GM19351 (cell line): ENCODE data around the gene STK17A.
A peak's percentile ranks its signal among the peaks of the same experiment; 100 is the strongest.

Experiments used
- ATAC-seq: cut with Tn5 transposase; IDR thresholded peaks from one replicate; pipeline ENCODE4 v1.9.1; 2021; ENCODE audit warnings: mild to moderate bottlenecking, moderate library complexity; ENCODE audit not compliant: unreplicated experiment

STK17A gene

DNA sequence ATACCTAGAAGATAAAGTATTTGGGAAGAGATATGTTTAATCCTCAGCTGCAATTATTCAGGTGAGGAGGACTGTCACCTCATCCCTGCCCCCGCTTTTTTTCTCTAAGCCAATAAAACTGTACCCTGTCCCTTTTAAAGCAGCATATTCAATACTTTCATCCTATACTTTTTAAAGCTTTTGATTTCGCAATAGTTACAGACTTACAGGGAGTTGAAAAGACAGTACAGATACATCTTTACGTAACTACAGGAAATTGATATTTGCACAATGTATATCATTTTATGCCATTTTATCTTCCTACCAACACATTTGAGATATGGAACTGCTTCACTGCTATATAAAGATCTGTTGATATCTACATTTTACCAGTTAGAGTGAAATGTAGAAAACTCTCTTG lies 47.6 kb downstream of the STK17A start:
- ATAC-seq, result no peak

DNA sequence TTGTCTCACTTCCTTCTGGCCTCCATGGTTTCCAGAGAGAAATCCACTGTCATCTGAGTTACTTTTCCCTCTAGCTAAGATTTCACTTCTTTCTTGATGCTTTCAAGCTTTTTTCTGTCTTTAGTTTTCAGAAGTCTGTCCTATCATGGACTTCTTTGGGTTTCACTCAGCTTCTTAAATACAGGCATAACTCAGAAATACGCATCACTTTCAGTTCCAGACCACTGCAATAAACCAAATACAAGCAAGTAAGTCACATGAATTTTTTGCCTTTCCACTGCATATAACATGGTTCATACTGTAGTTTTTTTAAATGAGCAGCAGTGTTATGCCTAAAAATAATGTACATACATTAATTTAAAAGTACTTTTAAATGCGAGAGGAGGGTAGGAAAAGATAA lies 48.7 kb downstream of the STK17A start:
- no peak for ATAC-seq

DNA sequence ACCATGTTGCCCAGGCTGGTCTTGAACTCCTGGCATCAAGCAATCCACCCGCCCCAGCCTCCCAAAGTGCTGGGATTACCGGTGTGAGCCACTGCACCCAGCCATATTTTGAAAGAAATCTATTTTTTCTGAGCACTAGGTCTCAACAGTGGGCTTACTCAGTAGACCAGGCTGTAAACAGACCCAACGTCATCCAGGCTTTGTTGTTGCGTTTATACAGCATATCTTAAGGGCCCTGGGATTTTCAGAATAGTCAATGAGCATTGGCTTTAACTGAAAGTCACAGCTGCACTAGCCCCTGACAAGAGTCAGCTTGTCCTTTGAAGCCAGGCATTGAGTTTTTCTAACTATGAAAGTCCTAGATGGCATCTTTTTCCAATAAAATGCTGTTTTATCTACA lies 49.8 kb downstream of the STK17A start:
- ATAC-seq, result no peak

DNA sequence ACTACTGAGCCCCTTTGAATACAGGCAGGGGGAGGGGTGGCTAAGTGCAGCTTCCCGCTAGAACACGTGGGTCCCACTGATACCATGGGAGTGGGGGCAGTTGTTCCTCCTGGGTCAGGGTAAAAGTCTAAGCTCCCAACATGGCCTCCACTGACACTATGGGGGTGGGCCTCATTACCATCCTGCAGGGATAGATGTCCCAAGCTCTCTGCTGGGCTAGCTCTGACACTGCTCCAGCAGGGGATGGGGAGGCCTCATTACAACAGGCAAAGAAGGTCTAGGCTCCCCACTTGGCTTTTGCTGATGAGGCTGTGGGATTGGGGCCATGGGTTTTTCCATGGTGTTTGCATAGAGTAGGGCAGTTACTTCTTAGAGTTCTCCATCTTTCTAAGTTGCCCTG lies 51.5 kb downstream of the STK17A start:
- ATAC-seq, result no peak

DNA sequence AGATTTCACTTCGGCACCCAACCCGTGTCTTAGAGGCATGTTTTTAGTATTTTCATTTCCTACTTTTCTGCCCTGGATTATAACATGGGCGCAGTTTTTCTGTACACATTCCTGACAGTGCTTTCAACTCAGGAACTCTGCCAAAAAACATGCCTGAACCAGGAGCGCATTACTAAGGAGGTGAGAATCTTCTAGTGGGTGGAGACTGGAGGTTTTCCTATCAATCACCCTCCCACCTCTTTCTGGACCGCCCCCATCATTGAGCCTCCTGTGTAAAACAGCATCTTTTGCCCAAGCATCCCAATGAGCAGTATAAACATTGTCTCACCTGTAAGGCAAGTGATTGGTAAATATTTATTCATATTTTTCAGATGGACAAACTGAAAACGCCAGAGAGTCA lies 53.2 kb downstream of the STK17A start:
- no peak for ATAC-seq

DNA sequence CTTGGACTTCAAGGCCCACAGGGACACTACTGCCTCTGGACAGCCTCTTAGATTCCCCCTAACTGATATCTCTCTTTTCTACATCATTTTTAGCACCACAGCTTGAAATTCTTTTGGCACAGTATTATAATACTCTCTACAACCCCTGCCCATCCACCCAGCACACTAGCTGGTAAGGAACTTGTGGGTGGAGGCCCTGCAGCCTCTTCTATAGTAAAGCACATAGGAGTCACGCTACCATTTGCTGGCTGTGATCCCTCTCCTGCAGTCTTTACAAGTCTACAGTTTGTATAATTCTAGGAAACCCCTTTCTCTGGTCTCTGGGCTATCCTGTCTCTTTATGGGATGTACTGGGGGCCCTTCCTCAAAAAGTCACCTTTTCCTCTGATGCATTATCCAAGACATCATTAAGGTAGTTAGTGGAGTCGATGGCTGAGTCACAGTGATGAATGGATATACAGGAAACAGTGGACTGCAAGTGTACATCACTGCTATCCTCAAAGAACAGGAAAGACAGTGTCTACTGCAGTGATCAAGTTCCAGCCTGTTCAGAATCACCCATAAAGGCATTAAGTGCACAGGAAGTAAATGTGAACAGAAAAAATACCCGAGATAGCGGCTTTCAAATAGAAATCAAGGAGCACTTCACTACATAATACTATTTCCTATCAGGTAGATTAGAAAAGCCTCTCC lies 54.4 kb downstream of the STK17A start:
- ATAC-seq, result no peak

DNA sequence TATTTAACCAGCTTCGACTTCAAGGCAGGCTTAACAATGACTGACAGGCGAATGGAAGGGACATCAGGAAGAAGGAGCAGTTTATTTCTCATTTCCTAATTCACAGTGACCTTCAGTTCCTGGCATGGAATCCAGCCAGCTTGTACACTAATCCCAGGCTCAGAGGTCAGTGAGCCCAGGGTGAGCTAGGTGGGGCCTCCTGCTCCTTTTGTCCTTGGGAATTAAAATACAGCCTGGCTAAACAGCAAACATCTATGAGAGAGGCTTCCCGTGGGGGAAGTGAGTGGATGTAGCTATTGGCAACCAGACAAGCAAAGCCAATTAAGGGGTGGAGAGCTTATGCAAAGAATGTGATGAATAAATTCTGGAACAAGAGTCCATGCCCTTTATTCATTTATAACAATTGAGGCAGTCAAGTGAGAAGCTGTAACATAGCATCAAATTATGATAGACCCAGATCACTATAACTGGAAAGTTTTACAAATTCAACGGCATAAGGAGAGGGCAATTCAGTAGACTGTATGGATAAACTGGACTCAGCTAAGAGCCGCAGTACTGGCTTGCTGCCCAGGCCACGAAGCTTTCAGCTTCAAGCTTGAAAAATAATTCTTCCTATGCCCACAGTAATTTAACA lies 57.1 kb downstream of the STK17A start:
- no peak for ATAC-seq

DNA sequence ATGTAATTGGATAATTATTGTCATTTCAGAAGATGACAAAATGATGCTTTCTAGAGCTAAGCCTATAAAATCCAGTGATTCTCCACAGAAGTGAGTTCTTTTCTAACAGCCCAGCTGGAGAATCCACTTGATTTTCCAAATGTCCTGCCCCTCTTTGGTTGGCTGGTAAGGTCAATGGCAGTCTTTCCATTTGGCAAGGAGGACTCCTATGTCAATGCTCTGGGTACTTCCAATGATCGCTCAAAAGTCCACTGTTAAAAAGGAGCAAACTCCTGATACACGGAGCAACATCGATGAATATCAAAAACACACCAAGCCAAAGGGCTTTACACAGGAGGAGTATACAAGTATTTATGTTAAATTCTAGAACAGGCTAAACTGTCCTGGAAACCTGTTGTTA lies 57.8 kb downstream of the STK17A start:
- ATAC-seq, result no peak

DNA sequence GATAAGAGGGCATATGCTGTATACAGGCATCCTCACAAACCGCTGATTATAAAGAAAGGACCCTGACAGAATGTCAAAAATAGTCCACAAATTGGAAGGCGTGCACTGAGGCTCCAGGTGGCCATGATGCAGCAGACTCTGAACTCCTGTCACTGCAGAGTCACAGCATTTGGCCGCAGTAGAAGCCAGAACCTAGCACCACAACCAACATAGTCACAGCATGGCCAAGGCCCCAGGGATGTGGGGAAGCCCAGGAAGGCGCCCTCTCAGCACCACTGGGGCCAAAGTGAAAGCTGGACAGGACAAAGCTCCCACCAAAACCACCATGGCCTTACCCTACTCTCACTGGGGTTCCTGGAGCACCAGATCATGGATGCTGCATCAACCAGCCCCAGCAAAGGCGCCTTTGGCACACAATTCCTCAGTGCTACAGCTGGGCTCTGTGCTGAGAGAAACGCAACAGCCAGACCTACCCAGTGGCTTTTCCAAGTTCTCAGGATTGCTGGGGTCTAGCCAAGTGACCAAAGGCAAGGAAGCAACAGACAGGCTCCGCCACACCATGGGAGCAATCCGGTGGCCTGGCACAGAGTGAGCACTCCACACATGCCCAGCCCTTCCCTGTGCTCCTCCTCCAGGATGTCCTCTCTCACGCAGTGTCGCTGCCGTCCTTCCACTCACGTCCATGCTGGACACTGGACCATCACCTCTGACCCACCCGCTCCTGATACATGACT lies 60.2 kb downstream of the STK17A start:
- no peak for ATAC-seq

DNA sequence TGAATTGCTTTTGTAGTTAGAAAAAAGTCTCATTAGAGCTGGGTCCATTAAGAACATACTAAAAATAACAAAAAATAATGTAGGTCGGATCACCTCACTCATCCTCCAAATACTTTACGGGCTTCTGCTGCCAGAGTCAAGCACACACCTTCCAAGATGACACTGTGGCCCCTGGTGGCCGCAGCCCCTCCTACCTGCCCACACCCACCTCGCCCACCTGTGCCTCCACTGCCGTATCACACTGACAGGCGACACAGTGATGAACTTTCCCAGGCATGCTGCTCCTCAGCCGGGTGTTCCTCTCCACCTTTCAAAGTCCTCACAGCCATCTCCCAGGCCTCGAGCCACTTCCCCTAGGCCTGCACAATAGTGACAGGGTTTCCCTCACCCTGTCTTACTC lies 60.9 kb downstream of the STK17A start:
- no peak for ATAC-seq

DNA sequence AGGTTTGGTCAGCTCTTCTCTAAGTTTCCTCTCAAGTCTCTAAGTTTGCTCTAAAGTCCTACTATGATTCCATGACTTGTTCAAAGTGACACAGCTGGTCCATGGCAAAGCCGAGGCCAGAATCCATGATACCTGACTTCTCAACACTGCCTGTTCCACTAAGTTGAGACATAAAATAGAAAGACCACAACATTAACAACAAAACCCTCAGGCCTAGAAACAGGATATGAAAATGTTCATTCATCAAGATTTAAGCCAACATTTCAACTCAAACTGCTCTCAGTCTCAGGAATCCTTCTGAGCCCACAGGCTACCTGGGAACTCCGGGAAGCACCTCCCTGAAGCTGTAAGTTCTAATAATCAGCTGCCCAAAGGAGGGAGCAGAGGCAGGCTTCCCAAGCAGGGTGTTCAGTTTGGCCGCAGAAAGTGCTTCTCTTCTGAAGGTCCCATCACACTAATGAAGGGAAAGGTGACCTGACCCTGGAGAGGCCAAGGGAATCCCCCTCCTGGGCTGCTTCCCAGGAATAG lies 62.9 kb downstream of the STK17A start:
- ATAC-seq, result no peak

DNA sequence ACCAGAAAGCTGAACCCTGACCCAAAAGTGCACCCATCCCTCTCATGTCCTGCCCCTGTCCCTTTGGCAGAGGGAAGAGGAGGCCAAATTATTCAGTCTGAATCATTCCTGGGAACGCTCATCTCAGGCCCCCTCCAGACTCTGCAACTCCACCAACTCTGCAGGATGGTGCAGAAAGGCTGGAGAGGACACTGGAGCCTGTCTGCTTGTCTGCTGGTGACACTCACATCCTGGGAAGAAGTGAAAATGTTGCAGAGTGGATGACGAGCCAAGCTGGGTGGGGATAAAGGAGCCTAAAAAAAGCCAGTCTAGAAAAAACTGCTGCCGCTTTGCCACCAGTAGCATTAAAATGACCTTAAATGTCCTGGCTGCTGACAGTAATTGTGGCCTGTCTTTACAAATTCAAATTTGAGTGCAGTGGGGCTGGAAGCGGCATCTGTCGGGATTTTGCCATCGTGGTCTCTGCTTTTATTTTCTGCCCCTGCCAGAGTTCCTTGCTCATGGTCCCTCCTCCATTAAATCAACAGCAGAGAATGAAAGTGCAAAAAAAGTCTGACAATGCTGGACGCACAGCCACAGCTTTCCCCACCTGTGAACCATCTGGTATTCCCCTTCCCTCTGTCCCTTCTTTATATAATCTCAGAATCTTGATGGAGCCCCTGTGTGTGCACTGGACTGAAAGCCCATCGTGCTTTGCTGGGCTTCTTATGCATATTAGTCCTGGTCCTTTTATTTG lies 63.9 kb downstream of the STK17A start:
- ATAC-seq, result no peak

DNA sequence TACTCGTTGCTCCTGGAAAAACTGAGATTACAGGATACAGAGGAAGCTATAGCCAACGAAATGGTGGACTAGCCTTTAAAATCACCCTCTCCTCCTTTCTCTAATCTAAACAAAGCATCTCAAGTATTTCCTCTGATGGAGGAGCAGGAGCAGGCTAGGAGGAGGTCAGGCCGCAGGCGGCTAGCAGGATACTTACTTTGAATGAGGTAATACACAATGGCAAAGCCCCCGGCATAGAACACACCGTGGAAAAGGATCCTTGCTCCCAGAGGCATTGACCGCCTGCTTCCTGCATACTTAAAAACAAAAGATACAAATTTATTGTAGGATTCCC lies 64.4 kb downstream of the STK17A start:
- no peak for ATAC-seq

DNA sequence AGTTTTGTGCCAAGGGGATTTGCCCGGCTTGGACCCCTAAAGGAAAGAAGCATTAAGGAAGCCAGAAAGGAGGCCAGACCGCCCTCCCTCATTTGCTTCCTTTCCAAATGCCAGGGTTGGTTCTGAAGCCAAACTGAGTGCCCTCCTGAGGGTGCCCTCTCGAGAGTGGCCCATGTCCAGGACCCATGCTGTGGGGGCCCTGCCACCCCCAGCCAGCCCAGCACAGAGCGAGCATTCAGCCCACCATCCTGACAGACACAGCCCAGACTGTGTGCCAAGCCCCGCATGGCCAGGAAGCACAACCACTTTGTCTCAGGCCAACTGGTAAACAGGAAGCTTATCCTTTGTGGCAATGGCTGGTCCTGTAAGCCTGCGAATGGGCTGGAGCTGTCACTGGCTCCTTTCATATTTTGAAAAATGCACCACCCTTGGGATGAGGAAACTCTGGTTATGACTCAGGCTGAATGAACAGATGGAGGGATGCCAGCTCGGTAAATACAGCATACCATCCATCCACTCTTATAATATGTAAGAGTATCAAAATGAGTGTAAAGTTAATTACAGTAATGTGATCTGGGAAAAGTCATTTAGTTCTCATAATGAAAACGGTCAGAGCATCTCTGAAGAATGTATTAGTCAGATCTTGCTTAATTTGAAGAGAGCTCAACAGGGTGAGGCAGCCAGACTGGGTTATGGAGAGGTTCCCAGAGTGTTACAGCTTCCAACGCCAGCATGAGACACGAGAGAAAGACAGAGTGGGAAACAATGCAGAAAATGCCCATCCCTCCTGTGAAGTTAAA lies 65.0 kb downstream of the STK17A start:
- ATAC-seq, result no peak

DNA sequence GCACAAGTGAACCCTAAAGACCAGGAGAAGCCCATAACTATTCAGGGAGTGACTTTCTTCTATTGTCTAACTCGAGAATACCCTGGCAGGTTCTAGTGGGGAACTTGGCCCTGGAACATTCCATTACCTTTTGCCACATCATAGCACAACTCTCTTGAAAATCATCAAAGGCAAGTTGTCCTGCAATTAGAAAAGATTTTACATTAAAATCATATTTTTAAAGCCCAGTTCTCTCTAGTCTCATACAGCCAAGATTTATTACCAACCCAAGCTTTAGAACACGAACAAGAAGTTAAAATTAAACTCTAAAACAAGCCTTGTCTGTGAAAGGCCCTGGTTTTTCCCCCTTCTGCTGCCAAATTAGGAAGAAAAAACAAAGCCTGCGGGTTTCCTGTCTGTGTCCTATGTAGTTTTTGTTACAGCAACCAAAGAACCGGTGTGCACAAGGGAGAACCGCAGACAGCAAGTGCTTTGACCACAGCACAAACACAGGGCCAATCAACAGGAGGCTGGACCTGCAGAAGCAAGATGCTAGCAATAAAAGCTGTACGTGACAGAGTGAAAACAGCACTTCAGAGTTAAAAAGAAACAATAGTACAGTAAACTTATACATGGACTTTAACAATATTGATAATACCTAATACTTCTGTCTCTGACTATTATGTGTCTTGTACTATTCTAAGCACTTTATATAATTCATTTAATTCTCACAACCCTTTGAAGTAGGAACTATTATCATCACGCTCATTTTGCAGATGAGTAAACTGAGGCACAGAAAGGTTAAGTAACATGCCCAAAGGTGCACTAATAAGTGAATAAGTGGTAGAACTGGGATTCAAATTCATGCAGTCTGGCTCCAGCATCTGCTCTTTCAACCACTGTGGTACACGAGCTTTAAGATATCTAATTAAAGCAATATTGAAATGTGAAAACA lies 65.8 kb downstream of the STK17A start:
- peak; percentile 61 for ATAC-seq

DNA sequence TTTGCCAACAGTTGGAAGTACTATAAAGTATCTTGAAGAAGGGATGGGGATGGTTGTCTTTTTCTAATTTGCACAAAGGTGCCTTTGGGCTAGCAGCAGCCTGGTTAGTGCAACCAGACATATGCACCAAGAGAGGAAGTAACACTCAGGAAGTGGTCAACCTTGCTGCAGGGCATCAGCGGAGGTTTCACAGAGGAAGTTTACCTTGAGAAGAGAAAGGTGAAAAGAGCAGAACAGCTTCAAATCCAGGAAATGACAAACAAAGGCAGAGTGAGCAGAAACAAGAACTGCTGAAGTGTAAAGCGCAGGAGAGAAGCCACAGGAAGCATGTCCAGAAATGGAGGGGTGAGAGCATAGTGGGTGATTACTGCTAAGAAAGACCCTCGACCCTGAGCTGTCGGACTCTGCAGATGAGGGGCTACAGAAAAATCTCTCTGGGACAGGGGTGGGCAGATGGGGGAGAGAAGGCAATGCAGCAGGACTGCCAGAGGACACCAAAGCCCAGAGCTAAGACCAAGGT lies 66.9 kb downstream of the STK17A start:
- peak; percentile 65 for ATAC-seq

DNA sequence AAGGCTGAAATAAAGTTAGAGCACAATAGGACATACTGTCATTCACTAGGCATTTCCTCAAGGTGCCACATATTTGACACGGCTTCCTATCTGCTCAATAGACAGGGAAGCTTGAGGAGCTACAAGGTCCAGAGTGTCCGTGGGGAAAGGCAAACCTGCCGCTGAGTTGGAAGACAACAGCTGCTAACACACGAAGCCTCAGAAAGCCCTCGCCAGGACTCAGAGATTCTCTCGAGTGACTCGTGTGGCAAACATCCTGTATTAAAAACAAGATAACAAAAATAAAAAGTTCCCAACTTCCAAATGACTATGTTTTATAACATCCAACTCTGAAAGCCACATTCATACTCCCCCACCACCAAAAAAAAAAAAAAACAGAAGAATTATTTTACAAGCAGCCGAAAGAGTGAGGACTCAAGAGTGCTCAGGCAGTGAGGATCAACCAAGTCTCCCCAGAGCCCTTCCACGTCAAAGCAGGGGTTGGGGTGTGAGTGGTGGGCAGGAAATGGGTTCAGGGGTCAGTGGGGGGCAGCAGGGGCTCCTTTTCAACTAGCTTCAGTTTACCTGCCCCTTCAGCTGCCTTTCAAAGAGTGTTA lies 67.6 kb downstream of the STK17A start:
- no peak for ATAC-seq

DNA sequence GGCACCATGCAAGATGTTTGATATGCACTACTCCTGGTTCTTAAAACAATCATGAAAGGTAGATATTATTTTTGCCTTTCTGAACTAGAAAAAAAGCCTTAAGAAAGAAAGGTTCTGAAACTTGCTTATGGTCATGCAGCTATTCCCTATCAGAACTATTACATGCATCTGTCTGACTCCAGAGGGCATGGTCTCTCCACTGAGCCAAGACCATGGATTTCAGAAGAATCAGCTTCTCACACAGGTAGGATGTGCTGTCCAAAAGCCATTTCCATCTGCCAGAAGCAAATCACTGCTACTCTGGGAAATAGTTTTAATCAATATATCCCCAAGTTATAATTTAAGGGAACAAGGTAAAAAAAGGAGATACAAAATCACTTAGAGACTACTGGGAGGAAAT lies 69.5 kb downstream of the STK17A start:
- no peak for ATAC-seq

DNA sequence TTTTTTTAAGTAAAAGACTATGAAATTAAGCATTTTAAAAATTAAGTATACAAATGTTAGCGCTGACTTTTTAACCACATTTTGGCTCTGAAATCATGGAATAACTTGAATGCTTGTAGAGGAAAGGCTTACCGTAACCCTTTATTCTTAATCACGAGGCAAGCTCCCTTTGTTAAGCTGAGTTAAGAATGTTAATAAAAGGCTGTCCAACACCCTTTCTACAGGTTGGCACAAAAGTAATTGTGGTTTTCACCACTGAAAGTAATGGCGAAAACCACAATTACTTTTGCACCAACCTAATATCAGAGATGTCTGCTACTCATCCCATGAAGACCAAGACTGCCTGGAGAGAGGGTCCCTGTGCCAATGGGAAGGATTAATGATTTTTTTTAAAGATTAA lies 70.6 kb downstream of the STK17A start:
- ATAC-seq, result no peak
